Neutrophil (primary cell): ENCODE data around the gene CTXN1.
"Not testable (repeated sequence)": the region's sequence is repeated elsewhere in the genome, so short reads cannot be mapped to it uniquely, and the experiment has no call there.

ENCODE experiments used
- H3K27ac ChIP-seq: fragments of 200-600 bp; sonication (generic); 2 replicates; pipeline ENCODE4 v1.5.1; 2016; ENCODE audit warnings: mild to moderate bottlenecking, moderate library complexity
- H3K27me3 ChIP-seq: fragments of 200-600 bp; sonication (generic); 2 replicates; pipeline ENCODE4 v1.6.0; 2016; ENCODE audit warnings: mild to moderate bottlenecking
- H3K36me3 ChIP-seq: fragments of 200-600 bp; sonication (generic); 2 replicates; pipeline ENCODE4 v1.5.1; 2017
- H3K4me1 ChIP-seq, 2 experiments: fragments of 200-600 bp in 1 of 2; sonication (generic) in 1 of 2; 1 replicate in 1 of 2; 2 replicates in 1 of 2; pipeline versions ENCODE4 v1.5.1 to v1.6.1; 2013 to 2016; ENCODE audit warnings: low read depth in 1 of 2, low read length in 1 of 2, mild to moderate bottlenecking in 1 of 2, moderate library complexity in 1 of 2; ENCODE audit not compliant: control insufficient read depth in 1 of 2, insufficient read depth in 1 of 2
- H3K4me3 ChIP-seq, 2 experiments: fragments of 200-600 bp in 1 of 2; sonication (generic) in 1 of 2; 1 replicate in 1 of 2; 2 replicates in 1 of 2; pipeline ENCODE4 v1.5.1; 2013 to 2016; ENCODE audit warnings: low read depth in 1 of 2, low read length in 1 of 2, mild to moderate bottlenecking in 1 of 2, moderate library complexity in 1 of 2
- H3K9me3 ChIP-seq: fragments of 200-600 bp; sonication (generic); 2 replicates; pipeline ENCODE4 v1.5.1; 2016
- CTCF ChIP-seq: fragments of 200-600 bp; sonication (generic); IDR thresholded peaks from 2 replicates; pipeline ENCODE4 v1.5.1; 2016; ENCODE audit warnings: antibody characterized with exemption

The CTXN1 gene

DNA sequence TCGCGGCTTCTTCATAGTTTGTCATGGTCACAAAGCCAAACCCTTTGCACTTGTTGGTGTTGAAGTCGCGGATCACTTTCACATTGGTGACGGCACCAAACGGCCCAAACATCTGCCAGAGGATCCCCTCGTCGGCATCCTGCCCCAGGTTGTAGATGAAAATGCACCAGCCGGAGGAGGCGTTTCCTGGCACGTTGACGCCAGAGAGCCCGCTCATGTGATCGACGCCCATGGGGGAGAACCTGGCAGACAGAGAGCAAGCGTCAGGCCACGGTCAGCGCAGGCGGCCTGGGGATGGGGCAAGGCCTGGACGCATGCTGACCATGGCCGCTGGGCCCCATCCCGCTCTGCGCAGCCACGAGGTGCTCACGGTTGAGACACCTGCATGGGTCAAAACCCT, 37.6 kb upstream of the CTXN1 start:
- Histone ChIP-seq H3K4me1 (peaks cover 5% of the 10 kb centered on the region in 2 experiments), H3K9me3 (no peaks in the 10 kb centered on the region), H3K36me3 (peaks cover 79% of the 10 kb centered on the region), H3K4me3 (no peak overlapping the region), H3K27me3 (no peaks in the 10 kb centered on the region), H3K27ac (no peak overlapping the region)
- no peak for TF ChIP-seq CTCF

DNA sequence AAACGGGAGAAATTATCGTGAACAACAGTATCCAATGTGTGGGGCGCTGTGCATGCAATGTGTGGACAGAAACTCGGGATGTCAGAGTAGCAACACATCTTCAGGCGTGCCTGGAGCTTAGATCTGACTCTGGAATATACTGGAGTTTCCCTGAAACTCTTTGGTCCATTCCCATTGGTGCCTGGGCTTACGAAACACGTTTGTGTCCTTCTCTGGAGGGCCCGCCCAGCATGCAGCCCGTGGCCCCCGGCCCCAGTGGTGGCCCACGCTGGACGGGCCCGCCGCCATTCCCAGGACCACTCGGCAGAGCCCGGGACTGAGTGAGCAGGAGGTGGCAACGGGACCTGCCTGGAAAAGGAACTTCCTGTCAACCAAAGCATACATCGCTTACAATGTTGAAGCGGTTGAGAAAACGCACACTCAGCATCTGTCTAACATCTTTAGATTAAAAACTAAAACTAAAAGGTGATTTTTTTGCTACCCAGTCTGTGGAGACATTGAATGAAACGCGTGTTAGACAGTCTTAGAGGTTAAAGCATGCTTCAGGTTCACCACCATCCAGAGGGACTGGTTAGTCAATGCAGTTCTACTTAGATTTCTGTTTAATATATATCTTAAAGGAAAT, 36.8 kb upstream of the CTXN1 start:
- TF ChIP-seq CTCF: no peak
- peaks cover 72% of the 10 kb centered on the region for H3K36me3 ChIP-seq

GRCh38 chr19:7961920-7962626, 36.1 kb upstream of the CTXN1 start:
- Histone ChIP-seq H3K4me3 (no peak overlapping the region), H3K4me1 (peaks cover 5% of the 10 kb centered on the region in 2 experiments), H3K27me3 (no peaks in the 10 kb centered on the region), H3K36me3 (peaks cover 65% of the 10 kb centered on the region), H3K9me3 (no peaks in the 10 kb centered on the region), H3K27ac (peak overlapping the region; percentile 23)
- TF ChIP-seq CTCF: no peak

More for the DNA sequence above, 36.8 kb upstream of the CTXN1 start:
- Histone ChIP-seq H3K9me3 (no peaks in the 10 kb centered on the region), H3K4me3 (no peak overlapping the region), H3K4me1 (peaks cover 5% of the 10 kb centered on the region in 2 experiments), H3K27ac (no peak overlapping the region), H3K27me3 (no peaks in the 10 kb centered on the region)

GRCh38 chr19:7961082-7961481, 35.1 kb upstream of the CTXN1 start:
- not testable (repeated sequence) for H3K4me1 ChIP-seq, H3K4me3 ChIP-seq
- peaks cover 55% of the 10 kb centered on the region for H3K36me3 ChIP-seq

GRCh38 chr19:7959211-7959610, 33.3 kb upstream of the CTXN1 start:
- H3K4me3 ChIP-seq: no peak overlapping the region
- TF ChIP-seq CTCF: no peak
- no peaks in the 10 kb centered on the region for H3K27me3 ChIP-seq
- no peak overlapping the region for H3K27ac ChIP-seq
- H3K4me1 ChIP-seq: peaks cover 5% of the 10 kb centered on the region in 2 experiments
- H3K9me3 ChIP-seq: no peaks in the 10 kb centered on the region
- peaks cover 38% of the 10 kb centered on the region for H3K36me3 ChIP-seq

More at GRCh38 chr19:7961082-7961481, 35.1 kb upstream of the CTXN1 start:
- H3K27me3 ChIP-seq, H3K27ac ChIP-seq, H3K9me3 ChIP-seq: not testable (repeated sequence)

DNA sequence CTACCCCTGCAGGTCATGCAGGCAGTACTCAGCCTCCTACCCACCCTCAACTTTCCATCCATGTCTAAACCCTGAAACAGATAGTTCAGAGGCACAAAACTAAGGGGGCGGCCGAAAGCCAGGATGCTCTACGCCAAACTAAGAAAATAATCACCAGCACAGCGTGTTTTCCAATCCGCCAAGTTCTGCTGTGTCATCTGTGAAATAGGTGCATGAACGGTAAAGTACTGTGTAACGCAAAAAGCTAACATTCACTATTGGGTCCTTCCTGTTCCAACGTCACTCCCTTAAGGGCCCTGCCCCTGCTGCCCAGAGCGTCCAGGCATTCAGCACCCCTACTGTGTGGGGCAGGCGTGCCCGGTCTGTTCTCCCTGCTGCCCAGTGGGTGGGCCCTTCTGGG, 29.8 kb upstream of the CTXN1 start:
- H3K9me3 ChIP-seq: no peaks in the 10 kb centered on the region
- no peak overlapping the region for H3K27ac ChIP-seq
- peaks cover 12 to 16% of the 10 kb centered on the region in 2 experiments for H3K4me1 ChIP-seq
- no peak overlapping the region for H3K4me3 ChIP-seq
- peaks cover 8% of the 10 kb centered on the region for H3K36me3 ChIP-seq
- no peak for TF ChIP-seq CTCF
- H3K27me3 ChIP-seq: no peaks in the 10 kb centered on the region
